ENCODE data around the gene RDX.

Gene RDX

DNA sequence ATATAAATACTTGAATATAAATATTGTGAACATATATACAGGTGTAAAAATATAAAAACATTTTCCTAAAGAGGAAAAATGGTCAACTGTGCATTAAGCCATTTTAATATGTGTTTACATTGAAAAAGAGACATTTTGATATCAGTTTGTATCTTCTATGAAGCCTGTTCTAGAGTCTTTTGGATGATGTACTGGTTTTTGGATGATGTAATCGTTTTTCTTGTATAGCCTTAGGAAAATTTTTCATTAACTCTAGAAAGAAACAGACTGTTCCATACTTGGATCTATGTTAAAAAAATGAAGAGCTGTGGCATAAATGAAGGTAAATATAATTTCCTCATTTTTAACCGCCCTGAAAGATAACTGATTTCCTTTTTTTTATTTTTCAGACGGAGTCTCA lies 39.6 kb upstream of the RDX start:
- TF ChIP-seq, protein P1, sequence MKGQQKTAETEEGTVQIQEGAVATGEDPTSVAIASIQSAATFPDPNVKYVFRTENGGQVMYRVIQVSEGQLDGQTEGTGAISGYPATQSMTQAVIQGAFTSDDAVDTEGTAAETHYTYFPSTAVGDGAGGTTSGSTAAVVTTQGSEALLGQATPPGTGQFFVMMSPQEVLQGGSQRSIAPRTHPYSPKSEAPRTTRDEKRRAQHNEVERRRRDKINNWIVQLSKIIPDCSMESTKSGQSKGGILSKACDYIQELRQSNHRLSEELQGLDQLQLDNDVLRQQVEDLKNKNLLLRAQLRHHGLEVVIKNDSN (IDR thresholded peaks at IDR 0.05) = no peak
- TF ChIP-seq EP300 (IDR thresholded peaks at IDR 0.05; ENCODE audit: borderline replicate concordance) (no peak), FOXM1 (IDR thresholded peaks at IDR 0.05; ENCODE audit: borderline replicate concordance, low read depth) (no peak), TCF12 (IDR thresholded peaks at IDR 0.05; ENCODE audit: low read depth) (no peak), CEBPB (IDR thresholded peaks at IDR 0.05) (no peak)

- TF ChIP-seq REST (IDR thresholded peaks at IDR 0.05; ENCODE audit: low read depth) (no peak), NFIC (IDR thresholded peaks at IDR 0.05) (no peak; the same call in 1 of the 2 replicates), FOXM1 (IDR thresholded peaks at IDR 0.05; ENCODE audit: borderline replicate concordance, low read depth) (0 out of 2 replicates have a peak, but pooled peaks have one; percentile 10), CEBPB (IDR thresholded peaks at IDR 0.05) (no peak), EP300 (IDR thresholded peaks at IDR 0.05; ENCODE audit: borderline replicate concordance) (peak; percentile 56; the same call in 1 of the 2 replicates), TCF12 (IDR thresholded peaks at IDR 0.05; ENCODE audit: low read depth) (no peak), TEAD4 (IDR thresholded peaks at IDR 0.05) (peak; percentile 81)
These were observed 38.9 kb upstream of the RDX start for GRCh38 chr11:110335358-110335757.

GRCh38 chr11:110331626-110332025 lies 35.2 kb upstream of the RDX start:
- TF ChIP-seq CEBPB (IDR thresholded peaks at IDR 0.05) = no peak
- TF ChIP-seq FOXM1 (IDR thresholded peaks at IDR 0.05; ENCODE audit: borderline replicate concordance, low read depth) = no peak
- no peak for TF ChIP-seq NFIC (IDR thresholded peaks at IDR 0.05)
- no peak for TF ChIP-seq REST (IDR thresholded peaks at IDR 0.05; ENCODE audit: low read depth)
- no peak for TF ChIP-seq YY1 (IDR thresholded peaks at IDR 0.05; ENCODE audit: low read depth)
- no peak for TF ChIP-seq ZBTB7A (IDR thresholded peaks at IDR 0.05; ENCODE audit: low read depth)
- no peak for TF ChIP-seq RAD21 (IDR thresholded peaks at IDR 0.05; ENCODE audit: low read depth)
- TF ChIP-seq CREB1 (IDR thresholded peaks at IDR 0.05; ENCODE audit: low read depth) = no peak
- TF ChIP-seq, protein P2, sequence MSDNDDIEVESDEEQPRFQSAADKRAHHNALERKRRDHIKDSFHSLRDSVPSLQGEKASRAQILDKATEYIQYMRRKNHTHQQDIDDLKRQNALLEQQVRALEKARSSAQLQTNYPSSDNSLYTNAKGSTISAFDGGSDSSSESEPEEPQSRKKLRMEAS (IDR thresholded peaks at IDR 0.05) = no peak
- TF ChIP-seq TAF1 (IDR thresholded peaks at IDR 0.05; ENCODE audit: low read depth) = no peak
- TF ChIP-seq EP300 (IDR thresholded peaks at IDR 0.05; ENCODE audit: borderline replicate concordance) = no peak

- TF ChIP-seq, protein P2 (IDR thresholded peaks at IDR 0.05) = peak; percentile 31; the same call in 1 of the 2 replicates
- no peak for TF ChIP-seq TEAD4 (IDR thresholded peaks at IDR 0.05)
These were observed 33.0 kb upstream of the RDX start for GRCh38 chr11:110329445-110329844.

DNA sequence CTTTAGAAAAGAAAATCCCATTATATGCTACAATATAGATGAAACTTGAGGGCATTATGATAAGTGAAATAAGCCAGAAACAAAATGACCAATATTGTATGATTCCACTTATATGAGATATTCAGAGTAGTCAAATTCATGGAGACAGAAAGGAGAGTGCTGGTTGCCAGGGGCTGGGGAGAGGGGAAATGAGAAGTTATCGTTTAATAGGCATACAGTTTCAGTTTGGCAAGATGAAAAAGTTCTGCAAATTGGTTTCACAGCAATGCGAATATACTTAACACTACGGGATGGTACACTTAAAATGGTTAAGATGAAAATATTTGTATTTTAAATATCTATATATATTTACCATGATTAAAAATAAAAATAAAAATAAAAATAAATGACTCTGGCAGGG lies 31.1 kb upstream of the RDX start:
- TF ChIP-seq NFIC (IDR thresholded peaks at IDR 0.05) = no peak
- TF ChIP-seq, protein P2 (IDR thresholded peaks at IDR 0.05) = no peak
- no peak for TF ChIP-seq RAD21 (IDR thresholded peaks at IDR 0.05; ENCODE audit: low read depth)
- no peak for TF ChIP-seq EGR1 (IDR thresholded peaks at IDR 0.05)
- no peak for TF ChIP-seq TAF1 (IDR thresholded peaks at IDR 0.05; ENCODE audit: low read depth)
- TF ChIP-seq REST (IDR thresholded peaks at IDR 0.05; ENCODE audit: low read depth) = no peak
- TF ChIP-seq, protein P1 (IDR thresholded peaks at IDR 0.05) = no peak
- no peak for TF ChIP-seq YY1 (IDR thresholded peaks at IDR 0.05; ENCODE audit: low read depth)
- TF ChIP-seq TEAD4 (IDR thresholded peaks at IDR 0.05) = no peak
- TF ChIP-seq EP300 (IDR thresholded peaks at IDR 0.05; ENCODE audit: borderline replicate concordance) = no peak
- no peak for TF ChIP-seq FOXM1 (IDR thresholded peaks at IDR 0.05; ENCODE audit: borderline replicate concordance, low read depth)
- no peak for TF ChIP-seq CEBPB (IDR thresholded peaks at IDR 0.05)
- no peak for TF ChIP-seq CREB1 (IDR thresholded peaks at IDR 0.05; ENCODE audit: low read depth)
- no peak for TF ChIP-seq ZBTB7A (IDR thresholded peaks at IDR 0.05; ENCODE audit: low read depth)
- TF ChIP-seq TCF12 (IDR thresholded peaks at IDR 0.05; ENCODE audit: low read depth) = no peak
